Neural progenitor cell (in vitro differentiated cells): ENCODE results near the gene KATNIP.

Experiments
- EZH2 ChIP-seq: fragments of 200-600 bp; sonication (generic); IDR thresholded peaks from 2 replicates; pipeline ENCODE4 v1.6.1; 2017; ENCODE audit warnings: antibody characterized with exemption, mild to moderate bottlenecking, moderate library complexity
- TF ChIP-seq, protein P1 (sequence below): fragments of 200-600 bp; sonication (generic); IDR thresholded peaks from 2 replicates; pipeline ENCODE4 v1.5.1; 2017; ENCODE audit warnings: antibody characterized with exemption, mild to moderate bottlenecking

DNA sequence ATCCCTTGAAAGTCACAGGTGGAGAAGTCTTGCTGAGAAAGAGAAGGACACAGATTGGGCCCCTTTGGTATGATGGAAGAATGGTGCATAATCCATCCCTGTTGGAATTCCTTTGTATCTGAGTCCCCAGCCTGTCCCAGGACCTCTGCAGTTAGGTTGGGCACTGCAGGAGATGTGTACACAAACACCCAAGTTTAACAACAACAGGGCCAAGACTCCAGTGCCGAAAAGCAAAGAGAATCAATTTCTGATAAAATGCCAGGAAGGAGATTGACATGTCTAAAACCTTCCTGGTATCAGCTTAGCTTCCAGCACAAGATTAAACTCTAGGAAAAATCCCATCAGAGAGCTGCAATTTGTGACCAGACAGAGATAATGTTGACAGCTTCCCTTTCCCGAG lies 32.9 kb downstream of the KATNIP start:
- TF ChIP-seq, protein P1, sequence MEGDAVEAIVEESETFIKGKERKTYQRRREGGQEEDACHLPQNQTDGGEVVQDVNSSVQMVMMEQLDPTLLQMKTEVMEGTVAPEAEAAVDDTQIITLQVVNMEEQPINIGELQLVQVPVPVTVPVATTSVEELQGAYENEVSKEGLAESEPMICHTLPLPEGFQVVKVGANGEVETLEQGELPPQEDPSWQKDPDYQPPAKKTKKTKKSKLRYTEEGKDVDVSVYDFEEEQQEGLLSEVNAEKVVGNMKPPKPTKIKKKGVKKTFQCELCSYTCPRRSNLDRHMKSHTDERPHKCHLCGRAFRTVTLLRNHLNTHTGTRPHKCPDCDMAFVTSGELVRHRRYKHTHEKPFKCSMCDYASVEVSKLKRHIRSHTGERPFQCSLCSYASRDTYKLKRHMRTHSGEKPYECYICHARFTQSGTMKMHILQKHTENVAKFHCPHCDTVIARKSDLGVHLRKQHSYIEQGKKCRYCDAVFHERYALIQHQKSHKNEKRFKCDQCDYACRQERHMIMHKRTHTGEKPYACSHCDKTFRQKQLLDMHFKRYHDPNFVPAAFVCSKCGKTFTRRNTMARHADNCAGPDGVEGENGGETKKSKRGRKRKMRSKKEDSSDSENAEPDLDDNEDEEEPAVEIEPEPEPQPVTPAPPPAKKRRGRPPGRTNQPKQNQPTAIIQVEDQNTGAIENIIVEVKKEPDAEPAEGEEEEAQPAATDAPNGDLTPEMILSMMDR = no peak
- no peak for TF ChIP-seq EZH2
